HS-5 (cell line): ENCODE results near the gene TFDP3.

Experiments
- DNase-seq: peaks from one replicate; pipeline ENCODE4 v3.0.0-alpha.2; 2012; ENCODE audit warnings: low read depth

TFDP3 gene, protein sequence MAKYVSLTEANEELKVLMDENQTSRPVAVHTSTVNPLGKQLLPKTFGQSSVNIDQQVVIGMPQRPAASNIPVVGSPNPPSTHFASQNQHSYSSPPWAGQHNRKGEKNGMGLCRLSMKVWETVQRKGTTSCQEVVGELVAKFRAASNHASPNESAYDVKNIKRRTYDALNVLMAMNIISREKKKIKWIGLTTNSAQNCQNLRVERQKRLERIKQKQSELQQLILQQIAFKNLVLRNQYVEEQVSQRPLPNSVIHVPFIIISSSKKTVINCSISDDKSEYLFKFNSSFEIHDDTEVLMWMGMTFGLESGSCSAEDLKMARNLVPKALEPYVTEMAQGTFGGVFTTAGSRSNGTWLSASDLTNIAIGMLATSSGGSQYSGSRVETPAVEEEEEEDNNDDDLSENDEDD

GRCh38 chrX:133218329-133218728 lies at the start of gene TFDP3:
Gene TFDP3, minus strand, starts transcription at chrX:133218354. Its CDS starts 95 bp downstream, at chrX:133218259.
- DNase-seq: no peak

- DNase-seq: no peak
Observed at GRCh38 chrX:133267621-133268020, 49.5 kb upstream of the TFDP3 start.

GRCh38 chrX:133265331-133265730 lies 47.2 kb upstream of the TFDP3 start:
- no peak for DNase-seq

- peak; percentile 1 for DNase-seq
Observed at GRCh38 chrX:133258481-133258880, 40.3 kb upstream of the TFDP3 start.

- DNase-seq: peak; percentile 10
Observed at GRCh38 chrX:133254666-133255065, 36.5 kb upstream of the TFDP3 start.

- no peak for DNase-seq
Observed at GRCh38 chrX:133251204-133251603, 33.0 kb upstream of the TFDP3 start.

DNA sequence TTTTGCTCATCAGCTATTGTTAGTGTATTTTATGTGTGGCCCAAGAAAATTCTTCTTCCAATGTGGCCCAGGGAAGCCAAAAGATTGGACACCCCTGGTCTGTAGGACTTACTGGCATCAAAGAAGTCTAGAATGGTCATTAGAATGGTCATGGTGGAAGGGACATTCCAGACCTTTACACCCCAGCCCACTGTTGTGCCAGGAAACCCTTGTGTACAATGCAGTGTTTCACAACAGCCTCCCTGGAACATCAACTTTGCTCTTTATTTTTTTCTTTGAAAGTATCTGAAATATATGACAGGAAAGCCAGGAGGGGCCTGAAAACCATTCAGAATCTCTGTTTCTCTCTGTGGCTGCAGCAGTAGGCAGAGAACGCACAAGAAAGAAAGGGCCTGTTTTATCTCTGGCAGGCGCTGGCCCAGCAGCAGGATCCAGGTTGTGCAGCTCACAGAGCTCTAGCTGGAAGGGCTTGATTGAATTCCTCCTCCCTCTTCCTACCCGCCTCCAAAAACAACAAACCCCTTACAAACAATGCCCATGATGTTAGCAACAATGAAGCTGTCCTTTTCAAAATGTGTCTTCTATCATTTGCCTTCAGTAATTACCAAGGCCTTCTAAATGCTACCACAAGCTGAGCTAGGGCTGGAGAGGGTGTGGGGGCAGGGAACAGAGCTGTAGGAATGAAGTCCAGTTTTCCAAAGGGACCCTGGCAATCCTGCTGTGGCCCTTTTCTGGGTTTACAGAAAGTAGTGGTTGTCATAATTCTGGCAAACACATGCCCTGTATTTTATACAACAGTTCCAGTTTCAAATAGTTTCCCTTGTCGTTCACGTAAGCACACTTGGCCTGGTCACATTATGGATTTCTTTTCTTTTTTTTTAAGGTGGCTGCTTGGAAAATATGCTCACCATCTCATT lies 32.3 kb upstream of the TFDP3 start:
- DNase-seq: no peak

DNA sequence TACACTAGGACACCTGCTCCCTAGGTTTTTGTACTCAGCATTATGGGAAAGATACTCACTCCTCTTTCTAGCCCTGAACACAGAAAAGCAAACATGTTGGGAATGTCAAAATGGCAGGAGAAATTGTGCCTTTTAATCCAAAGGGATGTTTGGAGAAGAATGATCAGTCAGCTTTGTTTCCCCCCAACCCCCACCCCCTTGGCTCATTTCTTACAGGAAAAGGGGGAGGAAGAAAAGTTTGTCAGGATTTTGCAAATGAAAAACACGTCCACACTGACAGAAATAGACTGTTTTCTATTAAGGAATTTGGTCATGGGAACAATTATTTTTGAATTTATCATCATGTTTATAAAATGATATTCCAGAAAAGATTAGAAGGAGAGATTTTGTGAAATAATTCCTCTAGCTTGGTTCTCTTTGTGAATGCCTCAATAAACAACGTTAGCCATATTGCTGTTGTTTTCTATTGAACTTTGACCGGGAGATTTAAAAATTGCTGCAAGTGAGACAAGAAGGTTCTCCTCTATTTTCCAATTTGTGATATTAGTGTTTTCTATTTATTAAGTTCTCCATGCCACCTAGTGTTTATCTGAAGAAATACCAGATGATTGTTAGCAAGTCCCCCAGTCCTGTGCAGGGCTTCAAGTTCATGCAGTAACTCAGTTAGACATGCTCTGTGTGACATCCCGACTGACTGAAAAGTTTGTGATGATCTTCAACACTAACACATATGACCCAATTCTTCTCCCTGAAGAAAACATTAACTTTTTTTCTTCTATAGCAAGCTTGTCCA lies 31.3 kb upstream of the TFDP3 start:
- DNase-seq: no peak

DNA sequence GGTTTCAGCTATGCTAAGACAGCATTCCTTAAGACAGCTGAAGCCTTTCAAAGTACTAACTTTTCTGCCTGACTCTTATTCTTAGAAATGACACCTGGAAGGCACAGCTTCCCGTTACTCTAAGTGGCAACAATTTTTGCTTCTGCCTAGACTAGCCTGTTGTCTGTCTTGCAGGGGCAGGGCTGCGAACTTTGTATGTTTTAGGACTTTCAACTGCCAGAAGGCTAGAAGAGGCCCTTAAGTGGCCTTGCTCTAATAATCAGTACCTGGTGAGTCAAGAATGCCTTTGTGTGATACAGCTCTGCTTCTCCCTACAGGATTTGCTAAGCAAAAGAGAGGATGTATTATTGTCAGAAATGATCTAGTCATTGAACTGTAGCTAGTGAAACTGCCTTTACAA lies 30.0 kb upstream of the TFDP3 start:
- no peak for DNase-seq

DNA sequence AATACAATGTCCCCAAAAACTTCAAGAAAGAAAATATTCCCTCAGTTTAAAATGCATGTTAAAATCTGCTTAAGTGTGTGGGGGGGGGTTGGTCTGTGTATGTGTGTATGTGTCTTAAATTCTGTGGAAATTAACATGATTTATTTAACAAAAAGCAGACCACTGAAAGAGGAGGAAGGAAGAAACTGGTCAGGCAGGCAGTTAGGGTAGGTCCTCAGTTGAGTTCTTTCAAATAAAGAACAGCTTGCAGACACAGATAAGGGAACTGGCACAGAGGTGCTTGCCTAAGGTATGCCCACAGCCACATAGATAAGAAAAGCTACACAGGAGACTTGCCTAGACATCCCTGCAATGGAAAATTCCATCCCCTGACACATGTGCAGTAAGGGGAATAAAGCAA lies 28.8 kb upstream of the TFDP3 start:
- DNase-seq: no peak

DNA sequence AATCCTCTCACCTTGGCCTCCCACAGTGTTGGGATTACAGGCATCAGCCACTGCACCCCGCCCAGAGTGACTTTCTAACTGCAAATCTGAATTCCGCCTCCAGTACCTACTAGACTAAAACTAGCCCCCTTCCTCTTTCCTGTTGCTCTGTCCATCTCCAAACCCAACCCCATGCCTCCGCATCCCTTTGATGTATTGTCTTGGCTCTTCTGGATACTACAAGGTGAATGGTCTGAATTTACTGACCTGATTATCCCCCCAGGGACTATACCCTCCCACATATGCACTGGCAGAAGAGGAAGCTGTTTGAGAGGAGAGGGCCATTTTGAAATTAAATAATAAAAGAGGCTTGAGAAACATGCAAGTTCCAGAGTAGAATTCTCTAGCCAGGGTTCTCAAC lies 17.7 kb upstream of the TFDP3 start:
- DNase-seq: no peak

- no peak for DNase-seq
Observed at GRCh38 chrX:133232331-133232730, 14.2 kb upstream of the TFDP3 start.

DNA sequence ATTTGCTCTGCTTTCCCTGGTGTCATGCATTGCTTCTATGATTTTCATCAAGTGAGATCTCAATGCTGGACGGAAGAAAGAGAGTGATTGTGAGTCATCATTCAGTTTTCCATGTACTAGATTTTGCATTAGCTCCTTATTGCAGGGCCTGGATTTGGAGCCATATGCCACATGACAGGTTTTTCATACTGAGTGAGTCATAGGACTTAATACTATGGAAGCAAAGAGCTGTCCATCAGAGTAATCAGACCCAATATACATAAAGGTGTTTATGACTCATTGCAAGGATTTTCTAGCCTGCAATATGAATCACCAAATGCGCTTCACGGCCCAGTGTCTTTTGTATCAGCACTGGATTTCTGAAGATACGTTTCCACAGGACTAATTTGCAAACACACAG lies 11.2 kb upstream of the TFDP3 start:
- peak; percentile 20 for DNase-seq

GRCh38 chrX:133215747-133216146 lies 2.4 kb downstream of the TFDP3 start:
- DNase-seq: no peak

DNA sequence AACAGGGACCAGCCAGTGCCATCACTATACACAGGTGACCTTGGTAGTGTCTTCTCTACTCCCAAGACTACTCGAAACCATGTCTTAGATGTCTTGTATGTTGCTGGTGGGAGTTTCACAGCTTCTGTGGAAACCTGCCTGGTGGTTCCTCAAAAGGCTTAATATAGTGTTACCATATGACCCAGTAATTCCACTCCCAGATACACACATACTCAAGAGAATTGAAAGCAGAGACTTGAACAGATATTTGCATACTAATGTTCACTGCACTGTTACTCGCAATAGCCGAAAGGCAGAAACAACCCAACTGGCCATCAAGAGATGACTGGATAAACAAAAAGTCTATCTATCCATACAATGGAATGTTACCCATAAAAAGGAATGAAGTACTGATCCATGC lies 3.1 kb downstream of the TFDP3 start:
- no peak for DNase-seq

DNA sequence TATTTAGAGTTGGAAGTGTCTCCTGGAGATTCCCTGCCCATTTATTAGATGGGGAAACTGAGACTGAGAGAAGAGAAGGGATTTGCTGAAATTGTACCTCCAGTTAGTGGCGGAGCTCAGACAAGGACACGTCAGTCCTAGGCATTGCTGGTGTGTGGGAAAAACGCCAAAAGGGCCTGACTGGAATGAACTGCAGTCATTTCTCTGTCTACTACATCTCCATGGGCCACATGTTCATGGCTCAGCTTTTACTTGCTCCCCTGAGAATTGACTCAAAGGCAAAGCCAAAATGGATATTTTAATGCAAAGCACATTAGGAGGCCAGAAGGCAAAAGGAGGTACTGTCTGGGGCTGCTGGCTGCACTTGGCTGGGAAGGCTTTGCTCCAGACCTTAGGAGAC lies 3.9 kb downstream of the TFDP3 start:
- no peak for DNase-seq

DNA sequence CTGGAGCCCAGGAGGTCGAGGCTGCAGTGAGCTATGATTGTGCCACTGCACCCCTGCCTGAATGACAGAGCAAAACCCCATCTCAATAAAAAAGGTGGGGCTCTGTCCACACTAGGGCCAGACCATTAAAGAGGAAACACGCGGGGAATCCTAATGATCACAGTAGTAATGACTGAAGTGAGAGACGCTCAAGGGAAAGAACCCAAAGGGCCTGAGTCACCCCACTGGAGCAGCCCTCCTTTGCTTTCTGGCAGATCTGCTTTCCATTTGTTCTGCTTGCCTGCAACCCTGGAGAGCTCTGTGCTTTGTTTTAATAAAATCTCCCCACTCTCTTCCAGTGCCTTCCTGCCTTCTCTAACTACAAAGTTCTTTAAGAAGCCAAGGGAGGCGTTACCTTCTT lies 5.0 kb downstream of the TFDP3 start:
- DNase-seq: no peak

DNA sequence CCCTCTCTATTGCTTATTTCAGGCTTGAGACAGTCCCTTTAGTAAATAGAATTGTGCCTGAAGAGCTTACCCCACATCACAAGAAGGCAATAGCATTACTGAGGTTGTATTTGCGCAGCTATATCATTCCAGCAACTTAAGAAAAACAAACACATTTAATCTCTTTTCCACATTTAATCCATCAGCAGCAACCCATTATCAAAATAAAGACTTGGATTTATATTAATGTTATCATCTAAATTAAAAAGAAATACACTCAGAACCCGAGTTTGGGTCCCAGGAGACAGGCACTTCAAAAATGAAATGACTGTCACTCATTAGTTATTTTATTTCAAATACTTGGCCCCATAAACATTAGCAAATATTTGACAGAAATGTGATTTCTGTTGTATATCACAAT lies 10.4 kb downstream of the TFDP3 start:
- no peak for DNase-seq

GRCh38 chrX:133191739-133192039 lies 26.5 kb downstream of the TFDP3 start:
- DNase-seq: no peak

DNA sequence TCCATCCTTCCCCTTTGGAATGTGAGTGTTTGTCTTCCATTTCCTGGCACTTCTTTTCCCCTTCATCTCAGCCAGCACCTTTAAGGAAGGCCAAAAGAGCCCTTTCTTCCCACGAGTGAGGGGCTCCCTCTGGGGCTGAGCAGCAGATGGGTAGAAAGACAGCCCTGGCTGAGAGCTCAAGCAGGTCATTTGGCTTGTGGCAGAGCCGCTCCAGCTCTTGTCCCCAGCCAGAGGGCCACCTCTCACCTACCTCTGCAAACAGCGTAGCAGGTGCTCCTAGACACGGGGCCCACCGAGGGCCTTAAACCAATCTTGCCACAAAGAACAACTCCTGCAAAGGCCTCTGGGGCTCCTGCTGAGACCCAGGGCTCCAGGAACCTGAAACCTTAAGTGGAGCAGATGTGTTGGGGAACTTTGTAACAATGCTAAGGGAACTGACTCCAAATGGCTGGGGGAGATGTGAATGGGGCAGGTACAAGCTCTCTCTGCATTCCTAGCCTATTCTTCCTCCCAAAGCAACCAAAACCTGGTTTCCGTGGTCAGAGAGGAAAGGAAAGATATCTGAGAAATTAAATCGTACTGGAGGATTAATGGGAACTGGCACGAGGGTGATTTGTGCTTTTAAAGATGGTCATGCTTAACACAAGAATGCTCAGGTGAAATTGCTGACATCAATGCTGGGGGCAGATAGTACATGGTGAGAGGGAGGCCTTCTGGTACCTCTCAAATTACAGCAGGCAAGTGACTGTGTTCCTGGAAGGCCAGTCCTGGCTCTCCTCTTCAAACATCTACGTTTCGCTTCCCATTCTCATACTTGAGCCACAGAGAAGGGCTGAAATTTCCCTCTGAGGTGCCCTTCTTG lies 27.0 kb downstream of the TFDP3 start:
- DNase-seq: no peak

GRCh38 chrX:133189195-133189594 lies 29.0 kb downstream of the TFDP3 start:
- DNase-seq: no peak

GRCh38 chrX:133188631-133189030 lies 29.5 kb downstream of the TFDP3 start:
- no peak for DNase-seq
